WTC11 (cell line): Measurements from ENCODE around the gene SLC66A2. TPM values are rescaled to one million over a fixed set of nuclear protein-coding genes. Genes with fewer than 3 reads are reported as not detected.

Experiments
- ATAC-seq: fragments of 200-7000 bp; cut with Tn5 transposase; 2 replicates; pipeline ENCODE4 v1.10.0; 2021; ENCODE audit warnings: mild to moderate bottlenecking, moderate library complexity
- CTCF ChIA-PET: fragments of 300-600 bp; sonication (Branson Sonifier 250); formaldehyde crosslinking; loops from one replicate; lab custom pipeline; 2021; ENCODE audit warnings: antibody characterized with exemption; lab: Charles Lee
- POLR2A ChIA-PET: fragments of 350-600 bp; sonication (Branson Sonifier 250); formaldehyde crosslinking; loops from one replicate; lab custom pipeline; 2021; ENCODE audit warnings: antibody characterized with exemption; lab: Charles Lee
- DNase-seq: peaks from one replicate; pipeline ENCODE4 v3.0.0; 2021; ENCODE audit warnings: low spot score
- H3K27ac Mint-ChIP-seq: 2 replicates; pipeline ENCODE4 v1.8.0; 2021; ENCODE audit warnings: mixed read lengths
- H3K27me3 Mint-ChIP-seq: 2 replicates; pipeline ENCODE4 v1.8.0; 2021; ENCODE audit warnings: low read depth, mild to moderate bottlenecking, moderate library complexity, mixed read lengths
- H3K36me3 Mint-ChIP-seq: 2 replicates; pipeline ENCODE4 v1.8.0; 2021; ENCODE audit warnings: mixed read lengths
- H3K4me1 Mint-ChIP-seq: 2 replicates; pipeline ENCODE4 v1.8.0; 2022; ENCODE audit warnings: mixed read lengths
- H3K4me3 Mint-ChIP-seq: 2 replicates; pipeline ENCODE4 v1.8.0; 2021; ENCODE audit warnings: mild to moderate bottlenecking, moderate library complexity, mixed read lengths
- H3K9me3 Mint-ChIP-seq: 2 replicates; pipeline ENCODE4 v1.8.0; 2021; ENCODE audit warnings: mixed read lengths
- AR ChIP-seq: fragments of 250-450 bp; sonication (Bioruptor Pico); IDR thresholded peaks from 2 replicates; pipeline ENCODE4 v1.9.0; 2021; ENCODE audit warnings: mild to moderate bottlenecking
- ATF3 ChIP-seq: sonication (generic); formaldehyde crosslinking; conservative IDR thresholded peaks from 2 replicates; pipeline ENCODE4 v1.8.1; 2022; ENCODE audit warnings: mild to moderate bottlenecking, missing genetic modification reagents
- CREB1 ChIP-seq: sonication (generic); formaldehyde crosslinking; IDR thresholded peaks from 2 replicates; pipeline ENCODE4 v1.8.0; 2023; ENCODE audit warnings: mild to moderate bottlenecking, missing genetic modification reagents
- CTCF ChIP-seq: fragments of 200-600 bp; IDR thresholded peaks from 2 replicates; pipeline ENCODE4 v1.8.0; 2022; ENCODE audit warnings: antibody characterized with exemption
- E2F5 ChIP-seq: sonication (generic); formaldehyde crosslinking; IDR thresholded peaks from 2 replicates; pipeline ENCODE4 v1.8.1; 2022; ENCODE audit warnings: mild to moderate bottlenecking, moderate library complexity, missing genetic modification reagents
- EMX1 ChIP-seq: fragments of 250-450 bp; sonication (Bioruptor Pico); IDR thresholded peaks from 2 replicates; pipeline ENCODE4 v1.8.0; 2021; ENCODE audit warnings: mild to moderate bottlenecking
- ESRRA ChIP-seq: sonication (generic); formaldehyde crosslinking; IDR thresholded peaks from 2 replicates; pipeline ENCODE4 v1.8.1; 2022; ENCODE audit warnings: mild to moderate bottlenecking, missing genetic modification reagents, borderline replicate concordance
- FOXK1 ChIP-seq: sonication (generic); formaldehyde crosslinking; IDR thresholded peaks from 2 replicates; pipeline ENCODE4 v1.8.0; 2022; ENCODE audit warnings: mild to moderate bottlenecking, moderate library complexity, missing genetic modification reagents
- JAZF1 ChIP-seq: fragments of 250-450 bp; sonication (Bioruptor Pico); IDR thresholded peaks from 2 replicates; pipeline ENCODE4 v1.9.0; 2021; ENCODE audit warnings: moderate library complexity, mild to moderate bottlenecking, inconsistent platforms
- PREB ChIP-seq: sonication (generic); formaldehyde crosslinking; IDR thresholded peaks from 2 replicates; pipeline ENCODE4 v1.8.1; 2022; ENCODE audit warnings: mild to moderate bottlenecking, missing genetic modification reagents, moderate library complexity, borderline replicate concordance
- PRRX2 ChIP-seq: fragments of 250-450 bp; sonication (Bioruptor Pico); IDR thresholded peaks from 2 replicates; pipeline ENCODE4 v1.8.0; 2021; ENCODE audit warnings: mild to moderate bottlenecking
- RELA ChIP-seq: sonication (generic); formaldehyde crosslinking; IDR thresholded peaks from 2 replicates; pipeline ENCODE4 v1.8.1; 2022; ENCODE audit warnings: missing genetic modification reagents, mild to moderate bottlenecking, borderline replicate concordance
- TEAD4 ChIP-seq: sonication (generic); formaldehyde crosslinking; IDR thresholded peaks from 2 replicates; pipeline ENCODE4 v1.8.0; 2022; ENCODE audit warnings: mild to moderate bottlenecking, missing genetic modification reagents
- TP53 ChIP-seq: sonication (generic); formaldehyde crosslinking; IDR thresholded peaks from 2 replicates; pipeline ENCODE4 v1.8.1; 2023; ENCODE audit warnings: mild to moderate bottlenecking, missing genetic modification reagents
- USF1 ChIP-seq: sonication (generic); formaldehyde crosslinking; IDR thresholded peaks from 2 replicates; pipeline ENCODE4 v1.8.0; 2022; ENCODE audit warnings: mild to moderate bottlenecking, missing genetic modification reagents
- ZBTB21 ChIP-seq: sonication (generic); formaldehyde crosslinking; IDR thresholded peaks from 2 replicates; pipeline ENCODE4 v1.8.1; 2023; ENCODE audit warnings: mild to moderate bottlenecking, missing genetic modification reagents, borderline replicate concordance
- ZNF121 ChIP-seq: sonication (generic); formaldehyde crosslinking; IDR thresholded peaks from 2 replicates; pipeline ENCODE4 v1.8.0; 2023; ENCODE audit warnings: missing genetic modification reagents
- ZNF532 ChIP-seq: fragments of 250-450 bp; sonication (Bioruptor Pico); IDR thresholded peaks from 2 replicates; pipeline ENCODE4 v1.9.0; 2021; ENCODE audit warnings: mild to moderate bottlenecking, borderline replicate concordance
- ZSCAN18 ChIP-seq: fragments of 250-450 bp; sonication (Bioruptor Pico); IDR thresholded peaks from 2 replicates; pipeline ENCODE4 v2.1.2; 2022; ENCODE audit warnings: mild to moderate bottlenecking, moderate library complexity
- total RNA-seq: library from RNA; stranded (reverse); gene quantifications from 3 replicates; pipeline ENCODE4 v1.2.3, GENCODE V29; 2021

Gene SLC66A2
- total RNA-seq, 1 experiment from 2014 or later, result 20.9 TPM

GRCh38 chr18:79941473-79942119 lies 9.9 kb downstream of the SLC66A2 start (continued):
- TF ChIP-seq RELA (CRISPR knock-in tag), result no peak
- no peak for TF ChIP-seq EMX1 (CRISPR knock-in tag)
- no peak for TF ChIP-seq ESRRA
- no peak for TF ChIP-seq ZSCAN18
- TF ChIP-seq ZNF532 (CRISPR knock-in tag), result no peak
- no peak for TF ChIP-seq ZNF121 (CRISPR knock-in tag)
- TF ChIP-seq TEAD4 (CRISPR knock-in tag), result no peak
- no peak for TF ChIP-seq USF1 (CRISPR knock-in tag)
- no peak for TF ChIP-seq ZBTB21 (CRISPR knock-in tag)
- TF ChIP-seq E2F5 (CRISPR knock-in tag), result no peak

- no peaks in the 10 kb centered on the region; the same call in 1 of the 2 replicates for H3K27me3 Mint-ChIP-seq
- peaks cover 2% of the 10 kb centered on the region; the same call in 1 of the 2 replicates for H3K36me3 Mint-ChIP-seq
- ATAC-seq (no peak), DNase-seq (peak; percentile 2)
- H3K4me3 Mint-ChIP-seq, result no peak overlapping the region
- peaks cover 1% of the 10 kb centered on the region; the same call in 1 of the 2 replicates for H3K9me3 Mint-ChIP-seq
- ChIA-PET CTCF (no interaction called here), POLR2A (no interaction called here)
- H3K4me1 Mint-ChIP-seq, result peaks cover 13% of the 10 kb centered on the region
- H3K27ac Mint-ChIP-seq, result no peak overlapping the region
- TF ChIP-seq PREB (CRISPR knock-in tag) (no peak), TP53 (no peak), ZSCAN18 (no peak), JAZF1 (no peak), FOXK1 (CRISPR knock-in tag) (no peak), AR (CRISPR knock-in tag) (no peak), ATF3 (CRISPR knock-in tag) (no peak), CREB1 (CRISPR knock-in tag) (no peak), CTCF (no peak), PRRX2 (CRISPR knock-in tag) (no peak)
These were observed 10.5 kb downstream of the SLC66A2 start for GRCh38 chr18:79940814-79941472.
